ENCODE data around the gene RBM20.

- no peak for TF ChIP-seq EZH2 (IDR thresholded peaks at IDR 0.05; ENCODE audit: low read length)
- TF ChIP-seq CTCF (optimal IDR thresholded peaks at IDR 0.05 in 1 of 3, IDR thresholded peaks at IDR 0.05 in 1 of 3, conservative IDR thresholded peaks at IDR 0.05 in 1 of 3; ENCODE audit: extremely low read depth in 1 of 3, insufficient read depth in 2 of 3, low read length in 3 of 3) = no peak
Observed at GRCh38 chr10:110859973-110860376, 215.8 kb downstream of the RBM20 start.

Measured in keratinocyte (primary cell).